A549 (cell line): ENCODE measurements around the gene ABLIM1. TPM values are rescaled to one million over a fixed set of nuclear protein-coding genes. Genes with fewer than 3 reads are reported as not detected.

Source experiments
- ATAC-seq, 2 experiments: fragments of 200-7000 bp in 1 of 2; fragments of >200 bp in 1 of 2; cut with Nextera tagmentation in 1 of 2; cut with Tn5 transposase in 1 of 2; 3 replicates each; pipeline versions ENCODE4 v1.8.0 to v1.9.1; 2018 to 2020; ENCODE audit warnings: mild to moderate bottlenecking in 1 of 2, moderate library complexity in 1 of 2
- CTCF ChIA-PET: fragments of 300-600 bp; sonication (Branson Sonifier 250); formaldehyde crosslinking; extraction: SDS; loops from one replicate; lab custom pipeline; 2021; ENCODE audit warnings: antibody characterized with exemption, inconsistent platforms; lab: Yijun Ruan, JAX
- POLR2A ChIA-PET: fragments of 350-600 bp; formaldehyde crosslinking; extraction: SDS; loops from one replicate; lab custom pipeline; 2021; ENCODE audit warnings: antibody characterized with exemption, inconsistent platforms; lab: Yijun Ruan, JAX
- DNase-seq, 2 experiments: peaks; one replicate each; pipeline versions ENCODE4 v3.0.0 to v3.0.0-alpha.2; 2011 to 2016; ENCODE audit warnings: low read depth in 1 of 2, low spot score in 1 of 2
- FAIRE-seq: peaks from 2 replicates; lab custom pipeline; 2011; peaks lifted over from hg19 to GRCh38; lab: Jason Lieb, UNC
- H3K27ac ChIP-seq, 2 experiments: fragments of >200 bp; sonication (Bioruptor Twin); formaldehyde crosslinking; 3 replicates each; pipeline ENCODE4 v1.5.1; 2016 to 2017
- H3K4me1 ChIP-seq: fragments of >200 bp; sonication (Bioruptor Twin); formaldehyde crosslinking; 3 replicates; pipeline ENCODE4 v1.6.1; 2016
- H3K4me2 ChIP-seq: fragments of >200 bp; sonication (Bioruptor Twin); formaldehyde crosslinking; 3 replicates; pipeline ENCODE4 v1.6.1; 2016
- H3K4me3 ChIP-seq: fragments of >200 bp; sonication (Bioruptor Twin); formaldehyde crosslinking; 3 replicates; pipeline ENCODE4 v1.5.1; 2016
- H3K9me3 ChIP-seq: fragments of >200 bp; sonication (Bioruptor Twin); formaldehyde crosslinking; 3 replicates; pipeline ENCODE4 v1.6.1; 2016
- BCL3 ChIP-seq: fragments of >200 bp; sonication (Bioruptor Twin); formaldehyde crosslinking; IDR thresholded peaks from 3 replicates; pipeline ENCODE4 v1.6.1; 2016
- CBX2 ChIP-seq: fragments of 200-600 bp; sonication (generic); IDR thresholded peaks from 2 replicates; pipeline ENCODE4 v1.6.1; 2016; ENCODE audit warnings: low read depth, mild to moderate bottlenecking, borderline replicate concordance
- CEBPB ChIP-seq, 2 experiments: fragments of >200 bp in 1 of 2; sonication (Bioruptor Twin) in 1 of 2; formaldehyde crosslinking in 1 of 2; IDR thresholded peaks; 2 replicates each; pipeline ENCODE4 v1.6.1; 2012 to 2016
- CHD2 ChIP-seq: fragments of 150-350 bp; IDR thresholded peaks from 2 replicates; pipeline ENCODE4 v1.6.1; 2014; ENCODE audit warnings: low read length; ENCODE audit not compliant: partially characterized antibody
- CTCF ChIP-seq: fragments of >200 bp; sonication (Bioruptor Twin); formaldehyde crosslinking; IDR thresholded peaks from 3 replicates; pipeline ENCODE4 v1.5.1; 2016
- EHMT2 ChIP-seq: fragments of 200-600 bp; sonication (generic); IDR thresholded peaks from 2 replicates; pipeline ENCODE4 v1.6.1; 2016; ENCODE audit warnings: antibody characterized with exemption, low read depth, mild to moderate bottlenecking, moderate library complexity
- EP300 ChIP-seq, 2 experiments: fragments of >200 bp; sonication (Bioruptor Twin); formaldehyde crosslinking; IDR thresholded peaks; 2 replicates in 1 of 2; 3 replicates in 1 of 2; pipeline ENCODE4 v1.6.1; 2016 to 2017
- FOXS1 ChIP-seq: fragments of 250-450 bp; sonication (Bioruptor Pico); IDR thresholded peaks from 2 replicates; pipeline ENCODE4 v1.5.0; 2020; ENCODE audit warnings: mild to moderate bottlenecking, moderate library complexity
- HMGXB4 ChIP-seq: fragments of 250-450 bp; sonication (Bioruptor Pico); IDR thresholded peaks from 2 replicates; pipeline ENCODE4 v1.5.0; 2021; ENCODE audit warnings: mild to moderate bottlenecking, moderate library complexity, borderline replicate concordance
- HOXB5 ChIP-seq: fragments of 250-450 bp; sonication (Bioruptor Pico); IDR thresholded peaks from 2 replicates; pipeline ENCODE4 v1.5.0; 2020; ENCODE audit warnings: mild to moderate bottlenecking, moderate library complexity
- JUN ChIP-seq, 2 experiments: fragments of >200 bp; sonication (Bioruptor Twin); formaldehyde crosslinking; IDR thresholded peaks; 2 replicates in 1 of 2; 3 replicates in 1 of 2; pipeline ENCODE4 v1.6.1; 2016 to 2017
- JUNB ChIP-seq: fragments of >200 bp; sonication (Bioruptor Twin); formaldehyde crosslinking; IDR thresholded peaks from 2 replicates; pipeline ENCODE4 v1.6.1; 2016
- KDM1A ChIP-seq: fragments of 200-600 bp; sonication (generic); IDR thresholded peaks from 2 replicates; pipeline ENCODE4 v1.6.1; 2016; ENCODE audit warnings: low read depth, mild to moderate bottlenecking
- MAX ChIP-seq: IDR thresholded peaks from 2 replicates; pipeline ENCODE4 v1.6.1; 2012
- MAZ ChIP-seq: fragments of 150-350 bp; IDR thresholded peaks from 2 replicates; pipeline ENCODE4 v1.6.1; 2014; ENCODE audit warnings: antibody characterized with exemption, low read depth, low read length, borderline replicate concordance
- MYC ChIP-seq: IDR thresholded peaks from 2 replicates; pipeline ENCODE4 v1.6.1; 2012; ENCODE audit warnings: mild to moderate bottlenecking, inconsistent platforms, low read length, improper control_type of control experiment, borderline replicate concordance
- NFE2L2 ChIP-seq: fragments of 150-350 bp; conservative IDR thresholded peaks from 2 replicates; pipeline ENCODE4 v1.6.1; 2014; ENCODE audit warnings: low read length
- NPAS2 ChIP-seq: fragments of 250-450 bp; sonication (Bioruptor Pico); IDR thresholded peaks from 2 replicates; pipeline ENCODE4 v1.8.0; 2022; ENCODE audit warnings: mild to moderate bottlenecking, moderate library complexity, borderline replicate concordance
- PBX3 ChIP-seq: IDR thresholded peaks from 2 replicates; pipeline ENCODE4 v1.6.1; 2012
- POLR2A ChIP-seq: IDR thresholded peaks from 2 replicates; pipeline ENCODE4 v1.6.1; 2012; ENCODE audit warnings: mild to moderate bottlenecking, low read length
- POLR2AphosphoS2 ChIP-seq: conservative IDR thresholded peaks from 2 replicates; pipeline ENCODE4 v1.6.1; 2012; ENCODE audit warnings: low read length, improper control_type of control experiment, inconsistent platforms
- RAD21 ChIP-seq, 2 experiments: fragments of >200 bp in 1 of 2; sonication (Bioruptor Twin) in 1 of 2; formaldehyde crosslinking in 1 of 2; IDR thresholded peaks in 1 of 2; conservative IDR thresholded peaks in 1 of 2; 2 replicates in 1 of 2; 3 replicates in 1 of 2; pipeline ENCODE4 v1.6.1; 2012 to 2018; ENCODE audit warnings: inconsistent platforms in 1 of 2
- RCOR1 ChIP-seq: fragments of 150-350 bp; IDR thresholded peaks from 2 replicates; pipeline ENCODE4 v1.6.1; 2014; ENCODE audit warnings: antibody characterized with exemption, low read length, low read depth
- SMC3 ChIP-seq: fragments of >200 bp; sonication (Bioruptor Twin); formaldehyde crosslinking; IDR thresholded peaks from 3 replicates; pipeline ENCODE4 v1.6.1; 2018; ENCODE audit warnings: inconsistent platforms
- TP53 ChIP-seq: fragments of 250-450 bp; sonication (Bioruptor Pico); IDR thresholded peaks from 2 replicates; pipeline ENCODE4 v1.5.0; 2021; ENCODE audit warnings: mild to moderate bottlenecking, moderate library complexity
- ZC3H11A ChIP-seq: fragments of 450-650 bp; IDR thresholded peaks from 2 replicates; pipeline ENCODE4 v1.6.1; 2014; ENCODE audit warnings: antibody characterized with exemption, mild to moderate bottlenecking
- WGBS: methylation state at CpG from one replicate; pipeline ENCODE4 v1.1.6; 2017; ENCODE audit errors: missing lambda C conversion rate; 5-methylcytosine and 5-hydroxymethylcytosine counted together
- polyA plus RNA-seq, 4 experiments: library from polyadenylated mRNA; depleted of rRNA in 3 of 4; stranded (reverse); fragments of >200 nt; fragmentation: RNase III in 1 of 4; extraction: RNeasy Plus Mini Kit Qiagen cat#74134 plus additional on column Dnase treatment in 1 of 4; gene quantifications; 2 replicates in 3 of 4; 3 replicates in 1 of 4; pipeline ENCODE4 v1.2.3, GENCODE V29; 2011 to 2017

Gene ABLIM1
- polyA plus RNA-seq, 2 of the 4 experiments (the other 2 are of a cell fraction), result 21.4 to 70.2 TPM

GRCh38 chr10:114593240-114593792 is 64.8 kb downstream of the ABLIM1 start:
- TF ChIP-seq POLR2AphosphoS2, result no peak
- no peak for TF ChIP-seq CEBPB (IDR thresholded peaks at IDR 0.05)
- no peak for TF ChIP-seq CBX2
- TF ChIP-seq TP53 (CRISPR knock-in tag), result no peak
- no peak for TF ChIP-seq MAX
- Histone ChIP-seq H3K4me3 (no peak overlapping the region), H3K4me2 (no peak overlapping the region), H3K9me3 (no peaks in the 10 kb centered on the region), H3K27ac (no peak overlapping the region), H3K4me1 (no peaks in the 10 kb centered on the region)
- ChIA-PET POLR2A (no interaction called here), CTCF (interaction anchor here (1.1 to 1.2 kb wide), 2 partner anchors 43 to 193 kb away, joined by 3 read pairs; no protein-coding TSS in a partner anchor)
- no peak for DNase-seq
- ATAC-seq, result no peak
- FAIRE-seq, result no peak

GRCh38 chr10:114590993-114591392 is 67.1 kb downstream of the ABLIM1 start:
- Histone ChIP-seq H3K4me3 (no peak overlapping the region), H3K4me1 (no peaks in the 10 kb centered on the region), H3K27ac (no peak overlapping the region), H3K9me3 (no peaks in the 10 kb centered on the region), H3K4me2 (no peak overlapping the region)
- ATAC-seq (no peak), DNase-seq (no peak), FAIRE-seq (no peak)
- TF ChIP-seq EHMT2 (no peak), FOXS1 (CRISPR knock-in tag) (no peak), SMC3 (no peak), POLR2A (no peak)
- ChIA-PET POLR2A (no interaction called here), CTCF (no interaction called here)

- no peak for TF ChIP-seq RCOR1
- TF ChIP-seq HMGXB4 (CRISPR knock-in tag), result no peak
- no peak for TF ChIP-seq JUNB
- no peak for TF ChIP-seq JUN (IDR thresholded peaks at IDR 0.05)
- TF ChIP-seq EHMT2, result no peak
- TF ChIP-seq PBX3, result no peak
- TF ChIP-seq EP300 (IDR thresholded peaks at IDR 0.05), result no peak
- TF ChIP-seq HOXB5, result no peak
- TF ChIP-seq MYC, result no peak
- no peak for TF ChIP-seq NFE2L2
- no peak for TF ChIP-seq MAZ
- no peak for TF ChIP-seq BCL3
- no peak for TF ChIP-seq CTCF
- no peak for TF ChIP-seq ZC3H11A
- TF ChIP-seq CHD2, result no peak
- no peak for TF ChIP-seq NPAS2 (CRISPR knock-in tag)
- no peak for TF ChIP-seq KDM1A
- TF ChIP-seq RAD21 (conservative IDR thresholded peaks at IDR 0.05 in 1 of 2, IDR thresholded peaks at IDR 0.05 in 1 of 2), result no peak
- Histone ChIP-seq H3K4me2 (no peak overlapping the region), H3K4me1 (no peaks in the 10 kb centered on the region), H3K4me3 (no peak overlapping the region), H3K27ac (no peak overlapping the region), H3K9me3 (no peaks in the 10 kb centered on the region)
- 83% methylated on average over 2 of the region's 2 CpGs for WGBS
- ATAC-seq (no peak), FAIRE-seq (no peak), DNase-seq (no peak)
- CTCF ChIA-PET, result interaction anchor here (1.0 to 1.1 kb wide), 2 partner anchors 10 to 237 kb away, joined by 3 read pairs; partner anchors contain the start of gene FHIP2A
- POLR2A ChIA-PET, result no interaction called here
These were observed 73.7 kb downstream of the ABLIM1 start for GRCh38 chr10:114584419-114584818.
